ENCODE results near the gene C6orf132. TPM values are rescaled to one million over a fixed set of nuclear protein-coding genes. Genes with fewer than 3 reads are reported as not detected.

The C6orf132 gene
- total RNA-seq, 1 experiment from 2014 or later, result 48.4 TPM

GRCh38 chr6:42168650-42169049 is 26.2 kb upstream of the C6orf132 start:
- no peaks in the 10 kb centered on the region for H3K23me2 ChIP-seq (ENCODE audit: insufficient read length, low read depth, low read length, poor library complexity, severe bottlenecking)
- no peak overlapping the region for H3K18ac ChIP-seq (ENCODE audit: insufficient read length, low read depth, low read length)
- H2AFZ ChIP-seq (ENCODE audit: low read length), result no peak overlapping the region
- H3K9ac ChIP-seq (ENCODE audit: extremely low read depth, insufficient read length, low read length), result no peak overlapping the region
- H2AK5ac ChIP-seq (ENCODE audit: insufficient read length, low read length), result no peak overlapping the region
- Mint-ChIP-seq H3K4me3 (no peak overlapping the region), H3K27me3 (ENCODE audit: low read depth) (peaks cover 6% of the 10 kb centered on the region), H3K4me1 (peaks cover 36 to 48% of the 10 kb centered on the region in 2 experiments), H3K27ac (peak overlapping the region in 2 of 3 experiments; percentile 9 to 52; a peak in 2 of 7 replicates), H3K9me3 (no peaks in the 10 kb centered on the region; a peak in 1 of 5 replicates), H3K36me3 (ENCODE audit: insufficient read depth in 1 of 3, low read depth in 3 of 3) (no peaks in the 10 kb centered on the region; a peak in 1 of 7 replicates)
- H3K79me2 ChIP-seq (ENCODE audit: insufficient read depth, low read length), result no peaks in the 10 kb centered on the region
- no peaks in the 10 kb centered on the region for H4K20me1 ChIP-seq (ENCODE audit: control insufficient read depth, insufficient read depth, insufficient read length)
- no peak overlapping the region for H3T11ph ChIP-seq (ENCODE audit: low read length)
- no peak overlapping the region for H3K14ac ChIP-seq (ENCODE audit: insufficient read depth, low read length)
- no peaks in the 10 kb centered on the region for H3K9me3 ChIP-seq (ENCODE audit: control insufficient read depth, low read depth, low read length)
- no peak overlapping the region for H2BK15ac ChIP-seq (ENCODE audit: low read depth, low read length)
- H2BK120ac ChIP-seq (ENCODE audit: low read depth, low read length, poor library complexity, severe bottlenecking), result no peak overlapping the region
- WGBS (ENCODE audit: extremely low coverage, insufficient read length, low lambda C conversion rate), result no CpG with 5 or more reads among the region's 6 CpGs
- no peak overlapping the region for H2BK20ac ChIP-seq (ENCODE audit: low read depth, low read length, poor library complexity, severe bottlenecking)
- H3K4ac ChIP-seq (ENCODE audit: low read depth, low read length), result no peak overlapping the region
- H3K4me2 ChIP-seq (ENCODE audit: insufficient read depth, insufficient read length, low read length), result no peak overlapping the region
- H4K5ac ChIP-seq (ENCODE audit: insufficient read length, low read depth, low read length), result no peak overlapping the region
- no peak overlapping the region for H3K23ac ChIP-seq (ENCODE audit: insufficient read length, low read depth, low read length)
- no peak overlapping the region for H4K8ac ChIP-seq (replicated peaks; ENCODE audit: insufficient read length, low read depth, low read length)
- H3K27ac ChIP-seq (ENCODE audit: insufficient read length, low read depth, low read length), result no peak overlapping the region
- no peak overlapping the region for H2BK5ac ChIP-seq (ENCODE audit: insufficient read length, low read length)
- H2BK12ac ChIP-seq (ENCODE audit: insufficient read length, low read depth, low read length), result no peak overlapping the region
- H3K4me1 ChIP-seq (ENCODE audit: insufficient read depth, low read length), result no peaks in the 10 kb centered on the region
- DNase-seq, result no peak
- no peak overlapping the region for H4K91ac ChIP-seq (ENCODE audit: insufficient read length, low read depth, low read length)
- TF ChIP-seq CTCF (conservative IDR thresholded peaks at IDR 0.05), result no peak
- no peaks in the 10 kb centered on the region for H3K27me3 ChIP-seq (ENCODE audit: insufficient read depth, low read length)
- no peak overlapping the region for H3K56ac ChIP-seq (ENCODE audit: insufficient read length, low read depth, low read length)
- no peaks in the 10 kb centered on the region for H3K79me1 ChIP-seq (ENCODE audit: insufficient read depth, low read depth, low read length, poor library complexity, severe bottlenecking)
